DMS114 treated with DMSO at 0.1 percent for 48 hours (cell line): ENCODE results near the gene DENND1A.

ENCODE experiments used
- DNase-seq: peaks from one replicate; lab custom pipeline; 2025; ENCODE audit not compliant: unreplicated experiment; lab: John Stamatoyannopoulos, UW

The DENND1A gene

GRCh38 chr9:123630233-123630632, 299.7 kb downstream of the DENND1A start:
- DNase-seq, result no peak

- DNase-seq, result no peak
Observed at GRCh38 chr9:123629531-123629930, 300.4 kb downstream of the DENND1A start.

DNA sequence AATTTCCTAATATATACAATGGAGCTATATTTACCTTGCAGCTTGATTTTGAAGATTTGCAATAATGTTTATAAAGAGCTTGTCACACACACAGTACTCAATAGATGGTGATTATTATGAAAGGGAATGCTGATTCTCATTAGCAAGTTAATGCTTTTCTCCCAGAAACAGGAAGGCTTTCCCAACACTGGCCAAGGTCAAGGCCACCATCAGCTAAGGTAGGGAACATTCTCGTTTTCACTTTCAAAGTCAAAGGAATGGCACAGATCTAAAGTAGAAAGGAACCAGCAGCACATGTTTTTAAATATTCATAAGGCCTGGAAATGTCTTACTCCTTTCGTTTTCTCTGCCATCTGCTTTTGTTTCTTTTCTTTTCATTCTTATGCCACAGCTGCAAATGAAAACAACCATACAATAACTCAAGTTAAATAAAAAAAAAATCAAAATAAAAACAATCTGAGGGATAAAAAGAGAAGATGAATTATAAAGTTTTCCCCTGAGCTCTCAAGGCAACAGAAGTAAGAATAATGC, 307.1 kb downstream of the DENND1A start:
- DNase-seq, result no peak

- DNase-seq, result no peak
Observed at GRCh38 chr9:123620239-123620638, 309.7 kb downstream of the DENND1A start.

GRCh38 chr9:123617952-123618678, 311.8 kb downstream of the DENND1A start:
- no peak for DNase-seq

GRCh38 chr9:123617286-123617685, 312.6 kb downstream of the DENND1A start:
- no peak for DNase-seq

DNA sequence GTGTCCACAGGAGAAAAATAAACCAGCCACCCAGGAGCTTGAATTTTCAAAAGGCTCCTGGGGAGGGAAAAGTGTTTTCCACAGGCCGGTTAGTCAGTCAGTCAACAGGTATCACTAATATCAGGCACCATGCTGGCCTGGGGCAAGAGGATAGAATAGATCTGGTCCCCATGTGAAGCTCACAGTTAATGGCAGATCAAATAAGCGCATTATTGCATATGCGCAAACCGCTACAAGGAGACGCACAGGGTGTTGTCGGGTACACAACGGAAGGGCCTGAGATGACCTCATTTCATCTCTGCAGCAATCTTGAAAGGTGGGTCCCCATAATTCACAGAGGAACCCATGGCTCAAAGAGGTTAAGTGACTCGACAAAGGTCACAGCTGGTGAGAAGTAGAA, 313.2 kb downstream of the DENND1A start:
- no peak for DNase-seq

- DNase-seq, result no peak
Observed at GRCh38 chr9:123615381-123615780, 314.5 kb downstream of the DENND1A start.

DNA sequence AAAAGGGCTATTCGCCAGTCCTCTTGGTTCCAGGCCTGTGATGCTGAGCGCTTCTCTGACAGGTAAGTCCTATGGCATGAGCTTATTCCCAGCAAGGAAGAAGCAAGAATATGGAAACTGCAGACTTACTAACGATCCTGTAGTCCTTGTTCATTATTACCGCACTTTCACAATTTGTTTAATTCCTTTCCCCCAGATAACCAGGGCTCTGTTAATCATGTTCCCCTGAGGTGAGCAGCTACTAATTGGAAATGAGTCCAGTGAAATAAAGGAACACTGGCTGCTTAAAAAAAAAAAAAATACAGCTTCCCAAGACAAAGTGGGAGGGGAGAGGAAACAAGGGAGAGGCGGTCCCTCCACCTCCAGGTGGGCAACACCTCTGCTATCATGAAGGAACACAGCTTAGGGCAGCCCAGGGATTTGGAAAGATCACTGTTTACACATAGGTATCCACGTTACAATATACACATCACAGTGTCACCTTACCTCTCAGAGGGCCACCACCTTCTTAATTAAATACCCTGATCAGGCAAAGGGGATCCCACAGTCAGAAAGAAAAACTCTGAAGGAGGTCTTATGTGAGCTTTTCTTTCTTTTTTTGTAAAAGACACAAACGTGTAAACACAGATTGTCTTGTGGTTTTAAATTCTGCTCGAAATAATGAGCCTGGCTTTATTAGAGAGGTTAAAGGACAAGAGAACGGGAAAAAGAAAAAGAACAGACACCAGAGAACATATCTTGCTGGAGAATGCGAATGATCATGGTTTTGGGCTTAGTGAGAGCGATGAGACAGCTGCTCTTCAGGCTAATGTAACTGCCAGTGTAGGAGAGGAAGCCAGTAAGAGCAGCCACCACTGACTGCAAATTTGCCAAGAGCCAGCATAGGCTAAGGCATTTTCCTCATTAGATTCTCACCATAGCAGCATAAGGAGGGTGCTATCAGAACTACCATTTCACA, 315.3 kb downstream of the DENND1A start:
- no peak for DNase-seq

GRCh38 chr9:123611226-123611625, 318.7 kb downstream of the DENND1A start:
- DNase-seq, result no peak

DNA sequence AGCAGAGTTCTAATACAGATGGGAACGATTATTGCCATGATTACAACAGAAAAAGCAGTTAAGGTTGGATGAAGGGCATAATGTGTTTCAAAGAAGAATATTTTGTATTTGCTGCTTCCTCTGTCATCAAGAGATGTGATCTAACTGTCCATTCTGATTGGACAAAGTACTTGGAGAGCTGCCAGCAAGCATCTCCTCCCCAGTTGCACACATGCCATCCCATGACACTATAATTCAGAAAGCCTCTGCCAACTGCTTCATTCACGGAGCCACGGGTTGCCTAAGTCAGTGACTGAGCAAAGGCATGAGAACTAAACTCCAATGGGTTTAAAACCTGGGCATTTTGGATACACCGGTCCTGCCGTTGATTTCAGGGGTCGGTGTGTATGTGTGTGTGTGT, 320.1 kb downstream of the DENND1A start:
- no peak for DNase-seq

GRCh38 chr9:123608104-123608503, 321.8 kb downstream of the DENND1A start:
- DNase-seq, result no peak

DNA sequence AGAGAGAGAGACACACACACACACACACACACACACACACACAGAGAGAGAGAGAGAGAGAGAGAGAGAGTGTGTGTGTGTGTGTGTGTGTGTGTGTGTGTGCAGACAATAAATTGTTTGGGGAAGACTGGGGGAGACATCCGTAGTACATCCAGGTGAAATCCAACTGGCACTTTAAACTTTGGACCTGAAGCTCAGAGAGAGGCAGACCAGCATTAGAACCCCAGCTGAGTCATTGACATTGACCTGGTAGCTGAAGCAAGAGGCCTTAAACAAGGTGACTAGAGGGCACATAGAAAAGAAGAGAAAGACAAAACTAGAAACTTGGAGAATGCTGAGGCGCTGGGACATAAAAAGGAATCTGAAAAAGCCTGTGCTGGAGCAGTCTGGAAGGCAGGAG, 322.4 kb downstream of the DENND1A start:
- no peak for DNase-seq

GRCh38 chr9:123606141-123606540, 323.8 kb downstream of the DENND1A start:
- no peak for DNase-seq

DNA sequence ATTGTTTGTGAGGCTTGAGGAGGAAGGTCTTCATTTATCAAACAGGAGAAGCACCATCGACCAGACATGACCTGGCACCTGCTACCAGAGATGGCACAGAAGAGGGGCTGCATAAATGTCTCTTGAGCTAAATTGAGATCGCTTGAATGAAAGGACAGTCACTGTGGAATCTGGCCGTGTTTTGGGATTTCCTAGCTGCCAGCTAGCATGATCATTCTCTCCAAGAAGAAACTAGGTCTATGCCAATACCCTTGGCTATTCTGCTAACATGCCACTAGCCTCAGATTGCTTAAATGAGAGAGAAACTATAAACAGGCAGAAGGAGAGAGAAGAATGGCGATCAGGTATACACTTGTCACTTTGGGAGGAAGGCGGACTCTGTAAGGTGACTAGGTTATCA, 324.6 kb downstream of the DENND1A start:
- no peak for DNase-seq

- DNase-seq, result no peak
Observed at GRCh38 chr9:123604861-123605260, 325.1 kb downstream of the DENND1A start.

DNA sequence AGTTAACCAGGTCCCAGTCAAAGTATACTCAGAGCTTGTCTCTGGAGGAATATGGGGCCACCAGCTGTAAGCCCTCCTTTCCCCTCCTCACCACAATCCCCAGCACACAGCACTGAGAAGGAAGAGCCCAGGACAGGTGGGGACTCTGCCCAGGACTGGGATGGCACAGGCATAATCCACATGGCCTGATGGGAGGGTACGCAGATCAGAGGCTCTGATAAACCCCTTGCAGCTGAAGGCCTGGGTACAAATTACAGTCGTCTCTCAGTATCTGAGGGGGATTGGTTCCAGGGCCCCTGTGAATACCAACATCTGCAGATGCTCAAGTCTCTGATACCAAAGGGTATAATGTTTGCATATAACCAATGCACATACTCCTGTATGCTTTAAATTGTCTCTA, 328.1 kb downstream of the DENND1A start:
- no peak for DNase-seq

- DNase-seq, result no peak
Observed at GRCh38 chr9:123599781-123600180, 330.1 kb downstream of the DENND1A start.

- DNase-seq, result no peak
Observed at GRCh38 chr9:123597876-123598556, 331.9 kb downstream of the DENND1A start.

- DNase-seq, result no peak
Observed at GRCh38 chr9:123597048-123597447, 332.9 kb downstream of the DENND1A start.

GRCh38 chr9:123591283-123591682, 338.6 kb downstream of the DENND1A start:
- DNase-seq, result no peak
